GM23248 (cell line): Measurements from ENCODE around the gene CNGA2.

Source experiments
- EZH2 ChIP-seq: fragments of 200-600 bp; sonication (generic); IDR thresholded peaks from 2 replicates; pipeline ENCODE4 v1.6.1; 2018; ENCODE audit warnings: antibody characterized with exemption, mild to moderate bottlenecking; ENCODE audit not compliant: insufficient read depth, poor library complexity, severe bottlenecking
- EZH2phosphoT487 ChIP-seq: fragments of 200-600 bp; sonication (generic); IDR thresholded peaks from 2 replicates; pipeline ENCODE4 v1.6.1; 2018; ENCODE audit warnings: antibody characterized with exemption, moderate library complexity, mild to moderate bottlenecking, low read depth; ENCODE audit not compliant: insufficient read depth

DNA sequence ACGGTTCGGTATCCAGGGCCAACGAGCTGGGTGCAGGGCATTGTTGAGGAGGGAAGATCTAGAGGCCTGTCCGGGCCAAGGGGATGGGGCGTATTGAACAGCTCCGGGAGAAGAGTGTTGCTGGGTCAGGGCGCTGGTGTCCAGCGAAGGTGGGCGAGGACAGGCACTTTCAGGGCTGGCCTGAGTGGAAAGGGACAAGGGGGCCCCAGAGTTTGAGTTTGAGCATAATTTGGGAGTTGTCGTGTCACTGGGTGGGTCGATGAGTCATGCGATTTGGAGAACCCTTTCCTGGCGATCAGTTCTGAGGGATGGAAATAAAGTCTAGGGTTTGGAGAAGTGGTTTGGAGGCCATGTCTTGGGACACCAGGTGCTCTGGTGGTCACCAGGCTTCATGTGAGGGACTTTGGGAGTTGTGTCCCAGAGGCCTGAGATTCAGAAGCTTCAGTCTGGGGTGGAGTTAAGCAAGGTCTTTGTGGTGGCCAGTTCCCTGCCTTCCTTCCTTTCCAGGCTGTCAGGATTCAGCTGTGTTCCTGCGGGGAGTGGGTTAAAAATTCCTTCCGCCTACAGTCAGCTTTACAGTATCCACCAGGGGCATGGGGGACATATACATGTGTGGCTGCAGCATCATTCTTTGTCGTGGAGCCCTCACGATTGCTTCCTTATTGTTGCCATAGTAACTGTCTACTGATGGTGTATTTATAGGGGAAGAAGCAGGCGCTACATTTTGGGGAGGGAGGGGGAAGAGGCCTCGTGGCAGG lies 38.8 kb upstream of the CNGA2 start:
- TF ChIP-seq EZH2phosphoT487: no peak
- TF ChIP-seq EZH2: no peak
